ENCODE data around the gene NBEA.

NBEA gene

DNA sequence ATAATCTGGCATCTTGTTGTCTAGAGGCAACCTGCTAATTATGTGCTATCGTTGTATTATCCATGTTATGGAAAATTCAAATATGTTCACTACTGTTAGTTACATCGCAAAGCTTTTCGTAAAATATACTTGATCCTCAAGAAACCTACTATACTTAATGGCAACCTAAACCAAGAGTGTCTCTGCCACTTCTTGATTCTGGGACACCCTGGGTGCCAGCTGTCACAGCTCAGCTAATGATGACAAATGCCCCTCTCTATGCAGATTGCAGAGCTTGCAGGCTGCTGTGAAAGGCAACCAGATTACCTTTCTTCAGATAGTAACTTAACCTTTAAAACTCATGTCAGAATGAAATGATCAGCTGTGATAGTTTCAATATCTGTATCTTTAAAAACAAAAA, 543.4 kb downstream of the NBEA start:
- no peak overlapping the region for H3K4me3 ChIP-seq (ENCODE audit: low read length)
- TF ChIP-seq, protein P1, sequence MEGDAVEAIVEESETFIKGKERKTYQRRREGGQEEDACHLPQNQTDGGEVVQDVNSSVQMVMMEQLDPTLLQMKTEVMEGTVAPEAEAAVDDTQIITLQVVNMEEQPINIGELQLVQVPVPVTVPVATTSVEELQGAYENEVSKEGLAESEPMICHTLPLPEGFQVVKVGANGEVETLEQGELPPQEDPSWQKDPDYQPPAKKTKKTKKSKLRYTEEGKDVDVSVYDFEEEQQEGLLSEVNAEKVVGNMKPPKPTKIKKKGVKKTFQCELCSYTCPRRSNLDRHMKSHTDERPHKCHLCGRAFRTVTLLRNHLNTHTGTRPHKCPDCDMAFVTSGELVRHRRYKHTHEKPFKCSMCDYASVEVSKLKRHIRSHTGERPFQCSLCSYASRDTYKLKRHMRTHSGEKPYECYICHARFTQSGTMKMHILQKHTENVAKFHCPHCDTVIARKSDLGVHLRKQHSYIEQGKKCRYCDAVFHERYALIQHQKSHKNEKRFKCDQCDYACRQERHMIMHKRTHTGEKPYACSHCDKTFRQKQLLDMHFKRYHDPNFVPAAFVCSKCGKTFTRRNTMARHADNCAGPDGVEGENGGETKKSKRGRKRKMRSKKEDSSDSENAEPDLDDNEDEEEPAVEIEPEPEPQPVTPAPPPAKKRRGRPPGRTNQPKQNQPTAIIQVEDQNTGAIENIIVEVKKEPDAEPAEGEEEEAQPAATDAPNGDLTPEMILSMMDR (conservative IDR thresholded peaks at IDR 0.05; ENCODE audit: low read length) = no peak
- no peak for DNase-seq (ENCODE audit: low read depth)

DNA sequence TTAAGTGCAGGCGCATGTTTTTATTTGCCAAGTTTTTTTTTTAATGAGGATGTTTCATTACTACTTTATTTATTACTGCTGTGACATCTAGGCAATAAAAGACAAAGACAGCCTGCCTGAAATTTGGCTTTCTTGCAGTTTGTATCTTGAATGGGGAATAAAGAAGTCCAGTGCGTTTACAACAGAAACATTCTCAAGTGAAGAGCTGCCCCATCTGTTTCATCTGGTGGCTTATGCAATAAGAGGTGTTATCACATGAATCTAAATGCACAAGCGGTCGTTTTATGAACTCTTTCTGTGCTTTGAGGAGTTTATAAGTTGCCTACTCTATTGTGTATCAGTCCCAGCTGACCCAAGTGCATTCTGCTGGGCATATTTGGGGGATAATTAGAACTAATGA, 547.0 kb downstream of the NBEA start:
- peak; percentile 24 for DNase-seq (ENCODE audit: low read depth)
- TF ChIP-seq, protein P1 (conservative IDR thresholded peaks at IDR 0.05; ENCODE audit: low read length) = no peak
- H3K4me3 ChIP-seq (ENCODE audit: low read length) = no peak overlapping the region

DNA sequence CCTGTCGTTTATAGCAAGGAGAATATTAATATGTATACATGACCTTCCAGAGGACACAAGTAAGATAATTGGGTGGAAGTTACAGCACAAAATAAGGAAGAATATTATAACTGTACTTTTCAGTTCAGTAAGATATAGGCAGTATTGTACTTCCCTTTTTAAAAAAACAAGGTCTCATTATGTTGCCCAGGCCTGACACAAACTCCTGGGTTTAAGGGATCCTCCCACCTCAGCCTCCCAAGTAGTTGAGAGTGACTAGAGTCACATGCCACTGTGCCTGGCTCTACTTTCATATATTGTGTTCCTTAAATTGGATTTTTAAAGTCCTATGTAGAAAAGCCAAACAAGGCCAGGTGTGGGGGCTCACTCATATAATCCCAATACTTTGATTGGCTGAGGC, 553.9 kb downstream of the NBEA start:
- TF ChIP-seq, protein P1 (conservative IDR thresholded peaks at IDR 0.05; ENCODE audit: low read length) = no peak
- no peak overlapping the region for H3K4me3 ChIP-seq (ENCODE audit: low read length)
- DNase-seq (ENCODE audit: low read depth) = no peak

DNA sequence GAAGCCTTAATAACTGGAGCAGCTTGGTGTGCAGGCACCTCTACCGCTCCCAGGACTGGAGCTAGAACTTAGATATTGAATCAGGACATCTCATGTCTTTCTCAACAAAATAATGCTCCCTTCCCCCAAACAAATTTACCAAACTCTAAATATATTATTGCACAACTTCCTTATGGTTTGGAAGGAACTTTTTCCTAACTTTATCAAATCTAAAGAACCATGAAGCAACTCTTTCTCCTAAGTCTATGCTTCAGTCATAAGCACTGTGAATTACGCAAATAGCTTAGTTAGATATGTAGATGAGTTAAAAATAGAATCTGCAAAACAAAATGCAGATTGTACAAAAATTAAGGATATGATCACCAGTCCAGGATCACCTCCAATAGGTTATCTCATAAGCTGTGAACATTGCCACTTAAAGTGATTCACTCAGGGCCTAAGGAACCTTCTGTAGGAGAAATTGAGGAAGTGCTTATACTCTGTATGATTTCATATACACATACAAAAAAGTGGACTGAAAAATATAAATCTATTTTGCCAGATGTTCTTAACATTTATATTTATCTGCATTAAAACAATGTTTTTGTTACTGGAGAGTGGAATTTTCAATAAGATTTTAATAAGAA, 554.8 kb downstream of the NBEA start:
- DNase-seq (ENCODE audit: low read depth) = peak; percentile 16

DNA sequence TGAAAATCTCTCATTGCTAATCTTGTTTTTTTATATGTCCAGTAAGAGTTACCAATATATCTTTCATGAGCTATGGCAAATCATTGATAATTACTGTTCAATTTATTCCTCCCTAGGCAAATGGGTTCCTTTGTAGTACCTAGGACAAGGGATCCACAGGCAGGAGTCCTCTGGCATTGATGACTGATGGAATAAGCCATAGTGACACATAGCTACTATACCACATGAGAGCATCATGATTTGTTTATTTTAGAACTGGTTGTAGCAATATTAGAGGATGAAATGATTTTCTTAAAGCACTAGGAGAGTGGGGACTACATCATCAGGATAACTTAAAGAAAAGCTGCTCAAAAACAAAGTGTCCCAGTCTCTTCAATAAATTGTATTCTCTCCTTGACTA, 556.2 kb downstream of the NBEA start:
- TF ChIP-seq, protein P1 (conservative IDR thresholded peaks at IDR 0.05; ENCODE audit: low read length) = no peak
- no peak overlapping the region for H3K4me3 ChIP-seq (ENCODE audit: low read length)
- no peak for DNase-seq (ENCODE audit: low read depth)

More for the DNA sequence above, 554.8 kb downstream of the NBEA start:
- TF ChIP-seq, protein P1 (conservative IDR thresholded peaks at IDR 0.05; ENCODE audit: low read length) = no peak
- no peak overlapping the region for H3K4me3 ChIP-seq (ENCODE audit: low read length)

DNA sequence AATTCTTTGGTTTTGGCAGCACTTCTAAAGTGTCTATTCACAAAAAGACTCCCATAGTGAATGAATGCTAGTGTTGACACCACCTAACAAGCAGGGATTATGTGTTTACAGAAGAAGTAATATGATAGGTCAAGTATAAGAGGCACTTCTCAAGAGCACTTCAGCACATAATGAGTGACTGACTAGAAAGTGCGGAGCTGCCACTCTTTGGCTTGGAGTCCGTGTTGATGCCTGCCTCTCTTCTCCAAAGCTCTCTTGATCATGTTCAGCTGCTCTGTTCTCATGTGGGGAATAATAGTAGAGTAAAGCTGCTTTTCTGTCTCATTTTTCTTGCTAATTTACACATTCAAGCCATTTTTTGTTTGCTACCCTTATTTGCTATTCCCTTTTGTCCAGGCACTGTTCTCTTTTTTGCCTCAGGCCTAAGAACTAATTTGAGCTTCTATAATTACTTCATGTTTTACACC, 557.2 kb downstream of the NBEA start:
- no peak for DNase-seq (ENCODE audit: low read depth)
- TF ChIP-seq, protein P1 (conservative IDR thresholded peaks at IDR 0.05; ENCODE audit: low read length) = no peak
- H3K4me3 ChIP-seq (ENCODE audit: low read length) = no peak overlapping the region

DNA sequence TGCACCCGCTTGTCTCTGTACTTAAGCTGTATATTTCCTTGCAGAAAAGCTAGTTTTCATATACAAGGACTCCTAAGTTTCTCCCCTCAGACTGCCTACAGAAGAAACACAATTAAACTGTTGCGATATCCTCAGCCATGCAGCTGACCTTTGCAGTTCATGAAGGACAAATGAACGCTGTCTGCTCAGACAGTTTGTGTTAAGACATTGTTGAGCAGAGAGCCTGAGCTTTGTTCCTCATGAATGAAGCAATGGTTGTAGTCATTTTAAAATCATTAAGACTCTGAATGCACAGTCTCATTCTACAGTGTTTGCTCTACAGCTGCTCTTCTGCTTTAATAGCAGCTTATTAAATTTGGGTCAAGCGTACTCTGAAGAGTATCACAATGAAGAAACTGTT, 557.6 kb downstream of the NBEA start:
- TF ChIP-seq, protein P1 (conservative IDR thresholded peaks at IDR 0.05; ENCODE audit: low read length) = no peak
- DNase-seq (ENCODE audit: low read depth) = no peak

More for the DNA sequence above, 557.6 kb downstream of the NBEA start:
- H3K4me3 ChIP-seq (ENCODE audit: low read length) = no peak overlapping the region
